Measurements from ENCODE around the gene UPF1.

The UPF1 gene

GRCh38 chr19:18840288-18841267 is 8.8 kb downstream of the UPF1 start:
- no peak for DNase-seq (ENCODE audit: low spot score)

DNA sequence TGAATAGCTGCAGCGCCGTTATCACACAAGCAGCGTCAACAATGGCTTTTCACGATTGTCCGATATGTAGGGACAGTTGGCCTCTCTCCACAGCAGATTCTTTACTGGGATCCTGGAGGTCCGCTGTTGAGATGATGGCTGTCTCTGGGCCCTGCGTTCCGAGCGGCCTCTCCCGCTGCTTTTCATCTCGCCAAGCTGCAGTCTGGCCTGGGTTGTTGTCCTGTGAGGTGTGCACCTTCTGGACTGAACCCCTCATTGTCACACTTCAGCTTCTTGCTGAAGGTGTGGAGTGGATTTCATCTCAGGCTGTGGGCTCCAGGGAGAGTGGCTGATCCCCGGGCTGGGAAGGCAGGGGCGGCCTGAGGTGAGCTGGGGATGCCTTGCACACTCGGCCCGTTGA is 9.6 kb downstream of the UPF1 start:
- no peak for DNase-seq (ENCODE audit: low spot score)

DNA sequence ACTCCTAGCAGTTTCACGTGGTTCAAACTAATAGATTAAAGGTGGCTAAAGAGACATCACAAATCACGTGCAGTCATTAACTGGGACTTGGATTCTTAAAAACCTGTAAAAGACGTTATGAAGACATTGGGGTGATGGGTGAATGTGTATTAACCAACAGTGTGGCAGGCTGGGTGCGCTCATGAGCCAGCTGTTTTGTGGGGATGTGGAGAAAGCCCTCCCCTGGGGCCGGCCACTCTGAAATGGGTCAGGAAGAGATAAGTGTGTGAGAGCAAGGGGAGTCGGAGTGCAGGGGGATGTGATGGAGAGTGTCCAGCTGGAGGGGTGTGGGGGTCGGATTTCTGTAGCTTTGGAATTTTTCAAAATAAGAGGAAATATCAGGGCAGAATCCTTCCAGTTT is 10.4 kb downstream of the UPF1 start:
- no peak for DNase-seq (ENCODE audit: low spot score)

DNA sequence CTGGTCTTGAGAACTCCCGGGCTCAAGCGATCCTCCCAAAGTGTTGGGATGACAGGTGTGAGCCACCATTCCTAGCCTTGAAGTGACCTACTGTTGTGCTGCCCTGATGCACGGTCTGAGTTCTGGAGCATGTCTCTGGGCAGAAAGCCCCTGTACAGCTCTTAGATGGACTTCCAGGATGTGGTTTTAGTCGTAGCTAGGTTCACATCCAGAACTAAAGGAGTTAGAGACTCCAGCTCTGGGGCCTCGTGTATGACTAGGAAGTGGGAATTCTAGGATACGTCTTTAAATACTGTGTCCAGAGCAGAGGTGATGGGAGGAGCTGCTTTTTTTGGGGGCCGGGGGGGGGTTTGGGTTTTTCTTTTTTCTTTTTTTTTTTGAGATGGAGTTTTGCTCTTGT is 12.2 kb downstream of the UPF1 start:
- no peak for DNase-seq (ENCODE audit: low spot score)

- DNase-seq (ENCODE audit: low spot score): no peak
These were observed 13.1 kb downstream of the UPF1 start for GRCh38 chr19:18844806-18845329.

DNA sequence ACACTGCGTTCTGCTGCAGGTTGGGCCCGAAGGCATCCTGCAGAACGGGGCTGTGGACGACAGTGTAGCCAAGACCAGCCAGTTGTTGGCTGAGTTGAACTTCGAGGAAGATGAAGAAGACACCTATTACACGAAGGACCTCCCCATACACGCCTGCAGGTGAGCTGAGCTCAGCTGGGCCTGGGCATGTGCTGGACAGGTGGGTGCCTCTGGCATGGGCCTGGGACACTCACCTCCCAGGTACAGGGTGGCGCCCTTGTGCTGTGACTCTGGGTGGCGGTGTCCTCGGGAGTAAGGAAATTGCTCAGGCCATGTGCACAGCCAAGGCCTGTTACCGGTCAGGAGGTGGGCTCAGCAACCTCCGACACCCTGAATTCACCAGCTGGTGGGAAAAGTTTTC is 14.2 kb downstream of the UPF1 start:
- DNase-seq (ENCODE audit: low spot score): no peak

DNA sequence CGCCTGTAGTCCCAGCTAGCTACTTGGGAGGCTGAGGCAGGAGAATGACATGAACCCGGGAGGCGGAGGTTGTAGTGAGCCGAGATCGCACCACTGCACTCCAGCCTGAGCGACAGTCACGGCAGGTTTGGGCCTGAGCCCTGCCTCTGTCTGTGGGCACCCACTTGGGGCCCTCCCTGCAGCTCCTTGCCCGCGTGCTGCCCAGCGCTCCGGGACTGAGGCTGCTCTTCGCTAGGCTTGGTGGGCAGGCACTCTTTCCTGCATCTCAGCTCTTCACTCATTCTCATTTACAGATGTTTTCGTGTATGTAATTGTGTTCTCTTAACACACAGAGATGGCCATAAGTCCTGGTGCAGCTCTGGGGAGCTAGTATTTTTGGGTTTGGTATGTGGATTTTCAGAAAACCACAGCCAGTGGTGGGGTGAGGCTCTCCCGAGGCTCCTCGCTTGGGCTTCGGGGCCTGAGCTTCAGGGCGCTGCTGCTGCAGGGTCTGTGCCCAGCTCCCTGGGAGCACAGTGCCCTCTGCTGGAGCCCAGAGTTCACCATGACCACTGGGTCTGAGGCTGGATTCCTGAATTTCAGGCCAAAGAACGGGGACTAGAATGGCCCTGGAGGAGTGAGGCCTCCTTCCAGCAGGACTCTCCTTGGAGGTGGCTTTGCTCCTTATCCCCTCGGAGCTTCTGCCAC is 15.2 kb downstream of the UPF1 start:
- peak; percentile 74 for DNase-seq (ENCODE audit: low spot score)

GRCh38 chr19:18847549-18848463 is 16.0 kb downstream of the UPF1 start:
- DNase-seq (ENCODE audit: low spot score): no peak

DNA sequence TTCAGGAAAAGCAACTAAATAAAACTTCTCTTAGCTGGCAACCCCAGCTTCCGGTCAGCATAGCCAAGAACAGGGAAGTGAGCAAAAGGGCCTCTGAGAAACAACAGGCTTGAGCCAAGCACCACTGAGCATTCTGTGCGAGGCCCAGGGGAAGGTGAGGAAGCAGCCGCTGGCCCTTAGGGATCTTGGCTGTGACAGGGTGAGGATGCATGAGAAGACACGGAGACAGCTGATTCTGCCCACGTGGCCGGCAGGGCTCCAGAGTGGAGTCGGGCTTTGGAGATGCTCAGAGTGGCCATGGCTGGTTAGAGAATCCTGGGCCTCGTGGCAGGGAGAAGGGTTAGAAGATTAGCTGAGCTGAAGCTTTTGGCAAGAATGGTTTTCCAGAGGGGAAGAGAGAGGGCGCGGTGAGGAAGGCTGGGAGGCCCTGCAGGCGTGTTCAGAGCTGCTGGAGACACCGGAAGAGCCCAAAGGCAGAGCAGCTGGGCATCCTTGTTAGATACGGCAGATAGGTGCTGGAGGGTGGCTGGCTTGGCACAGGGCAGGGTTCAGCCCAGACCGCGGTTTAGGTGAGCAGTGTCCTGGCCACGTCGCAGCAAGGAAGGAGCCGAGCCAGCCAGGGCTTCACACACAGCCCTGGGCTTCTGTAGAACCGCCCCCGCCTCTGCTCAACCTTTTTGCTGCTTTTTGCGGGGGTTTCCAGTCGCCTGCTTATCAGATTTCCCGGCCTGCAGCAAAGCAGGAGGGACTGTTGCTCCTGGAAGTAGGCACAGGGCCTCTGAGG is 17.3 kb downstream of the UPF1 start:
- DNase-seq (ENCODE audit: low spot score): peak; percentile 76

DNA sequence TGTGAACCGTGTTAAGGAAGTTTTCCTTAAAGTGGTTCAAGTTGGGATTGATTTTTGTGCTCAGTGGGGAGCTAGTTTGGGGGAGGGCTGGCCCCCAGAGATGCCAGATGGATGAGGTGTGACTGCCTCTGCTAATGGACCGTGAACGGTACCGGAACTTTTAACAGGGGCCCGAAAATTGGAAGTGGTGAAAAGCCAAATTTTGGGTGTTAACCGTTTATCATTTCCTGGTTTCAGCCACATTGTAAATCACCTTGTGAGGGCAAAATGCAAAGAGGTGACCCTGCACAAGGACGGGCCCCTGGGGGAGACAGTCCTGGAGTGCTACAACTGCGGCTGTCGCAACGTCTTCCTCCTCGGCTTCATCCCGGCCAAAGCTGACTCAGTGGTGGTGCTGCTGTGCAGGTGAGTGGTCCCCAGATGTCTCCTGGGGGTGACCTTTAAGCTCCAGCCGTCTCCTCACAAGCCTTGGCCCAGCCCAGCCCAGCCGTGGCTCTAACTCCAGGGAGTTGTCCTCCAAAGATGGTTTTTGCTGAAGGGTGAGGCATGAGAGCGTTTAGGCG is 18.2 kb downstream of the UPF1 start:
- DNase-seq (ENCODE audit: low spot score): no peak

DNA sequence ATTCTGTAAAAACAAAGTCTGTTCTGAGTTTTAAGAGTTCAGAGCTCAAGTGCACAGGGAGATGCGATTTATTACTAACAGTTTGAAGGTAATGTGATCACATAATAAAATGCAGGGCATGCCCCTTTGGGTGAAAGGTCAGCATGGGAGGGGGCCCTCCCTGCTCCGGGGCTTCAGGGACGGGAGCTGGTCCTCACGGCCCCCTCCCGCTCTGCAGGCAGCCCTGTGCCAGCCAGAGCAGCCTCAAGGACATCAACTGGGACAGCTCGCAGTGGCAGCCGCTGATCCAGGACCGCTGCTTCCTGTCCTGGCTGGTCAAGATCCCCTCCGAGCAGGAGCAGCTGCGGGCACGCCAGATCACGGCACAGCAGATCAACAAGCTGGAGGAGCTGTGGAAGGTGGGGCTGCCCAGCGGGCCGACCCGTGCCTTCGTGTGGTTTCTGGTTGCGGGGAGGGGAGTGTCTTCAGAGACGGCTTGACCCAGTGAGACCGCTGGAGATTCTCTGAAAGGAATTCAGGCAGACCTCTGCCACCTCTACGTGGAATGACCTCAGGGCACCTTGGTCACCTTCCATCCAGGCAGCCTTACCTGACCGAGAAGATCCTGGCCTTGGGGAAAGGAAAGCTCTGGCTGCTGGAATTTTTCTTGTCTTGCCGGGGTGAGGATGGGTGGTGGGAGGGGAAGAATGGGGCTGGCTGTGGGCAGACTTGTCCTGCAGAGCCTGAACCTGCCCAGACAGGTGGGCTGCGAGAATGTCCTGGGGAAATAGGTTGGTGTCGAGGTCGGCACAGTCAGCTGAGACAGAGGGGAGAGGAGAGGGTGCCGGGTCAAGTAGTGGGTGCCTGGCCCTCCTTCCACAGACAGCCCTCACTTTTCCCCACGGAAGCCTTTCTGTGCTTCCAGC is 19.0 kb downstream of the UPF1 start:
- no peak for DNase-seq (ENCODE audit: low spot score)

DNA sequence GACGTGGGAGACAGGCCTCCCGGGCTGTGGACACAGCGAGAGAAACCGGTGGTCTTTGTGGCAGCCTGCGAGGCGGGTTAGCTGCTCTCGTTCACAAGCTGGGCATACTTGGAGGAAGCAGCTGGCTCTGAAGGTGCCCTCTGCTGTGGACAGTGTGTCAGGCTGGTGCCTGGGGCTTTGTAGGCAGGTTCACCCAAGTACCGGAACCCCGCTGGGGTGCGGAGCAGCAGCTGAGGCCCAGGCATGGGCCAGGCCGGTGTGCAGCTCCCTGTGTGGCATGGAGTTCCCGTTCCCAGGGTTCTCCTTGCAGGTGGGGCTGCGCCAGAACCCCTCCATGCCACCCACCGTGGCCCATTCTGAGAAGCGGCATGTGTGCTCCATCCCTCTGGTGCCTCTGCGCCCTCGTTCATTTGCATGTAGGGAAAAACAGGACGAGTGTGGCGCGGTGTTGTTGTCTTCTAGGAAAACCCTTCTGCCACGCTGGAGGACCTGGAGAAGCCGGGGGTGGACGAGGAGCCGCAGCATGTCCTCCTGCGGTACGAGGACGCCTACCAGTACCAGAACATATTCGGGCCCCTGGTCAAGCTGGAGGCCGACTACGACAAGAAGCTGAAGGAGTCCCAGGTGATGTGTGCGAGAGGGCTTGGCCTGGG is 20.0 kb downstream of the UPF1 start:
- DNase-seq (ENCODE audit: low spot score): no peak

DNA sequence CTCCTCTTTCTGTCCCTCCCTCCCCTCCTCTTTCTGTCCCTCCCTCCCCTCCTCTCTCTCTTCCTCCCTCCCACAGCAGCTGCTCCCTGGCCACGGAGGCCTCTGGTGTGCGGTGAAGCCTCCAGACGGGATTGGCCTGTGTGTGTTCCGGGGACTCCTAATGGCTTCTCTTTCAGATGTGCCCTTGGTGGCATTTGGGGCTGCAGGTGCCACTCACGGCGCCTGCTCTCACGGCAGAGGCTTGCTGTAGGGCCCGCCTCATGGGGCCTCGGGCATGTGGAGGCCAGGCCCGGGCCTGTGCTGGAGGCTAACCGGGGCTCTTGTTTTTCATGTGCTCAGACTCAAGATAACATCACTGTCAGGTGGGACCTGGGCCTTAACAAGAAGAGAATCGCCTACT is 20.9 kb downstream of the UPF1 start:
- no peak for DNase-seq (ENCODE audit: low spot score)

- no peak for DNase-seq (ENCODE audit: low spot score)
These were observed 22.1 kb downstream of the UPF1 start for GRCh38 chr19:18853755-18854427.

DNA sequence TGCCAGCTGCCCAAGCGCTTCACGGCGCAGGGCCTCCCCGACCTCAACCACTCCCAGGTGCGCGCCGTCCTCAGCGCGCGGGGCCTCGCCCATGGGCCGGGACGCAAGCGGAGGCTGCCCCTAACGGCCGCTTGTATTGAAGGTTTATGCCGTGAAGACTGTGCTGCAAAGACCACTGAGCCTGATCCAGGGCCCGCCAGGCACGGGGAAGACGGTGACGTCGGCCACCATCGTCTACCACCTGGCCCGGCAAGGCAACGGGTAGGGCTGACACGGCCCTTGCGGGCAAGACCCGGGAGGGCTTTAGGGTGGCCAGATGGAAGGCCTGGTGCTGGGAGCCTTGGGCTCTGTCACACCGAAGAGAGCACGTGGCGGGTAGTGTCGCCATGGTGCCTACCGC is 23.2 kb downstream of the UPF1 start:
- DNase-seq (ENCODE audit: low spot score): no peak

- DNase-seq (ENCODE audit: low spot score): no peak
These were observed 24.1 kb downstream of the UPF1 start for GRCh38 chr19:18855647-18856384.

DNA sequence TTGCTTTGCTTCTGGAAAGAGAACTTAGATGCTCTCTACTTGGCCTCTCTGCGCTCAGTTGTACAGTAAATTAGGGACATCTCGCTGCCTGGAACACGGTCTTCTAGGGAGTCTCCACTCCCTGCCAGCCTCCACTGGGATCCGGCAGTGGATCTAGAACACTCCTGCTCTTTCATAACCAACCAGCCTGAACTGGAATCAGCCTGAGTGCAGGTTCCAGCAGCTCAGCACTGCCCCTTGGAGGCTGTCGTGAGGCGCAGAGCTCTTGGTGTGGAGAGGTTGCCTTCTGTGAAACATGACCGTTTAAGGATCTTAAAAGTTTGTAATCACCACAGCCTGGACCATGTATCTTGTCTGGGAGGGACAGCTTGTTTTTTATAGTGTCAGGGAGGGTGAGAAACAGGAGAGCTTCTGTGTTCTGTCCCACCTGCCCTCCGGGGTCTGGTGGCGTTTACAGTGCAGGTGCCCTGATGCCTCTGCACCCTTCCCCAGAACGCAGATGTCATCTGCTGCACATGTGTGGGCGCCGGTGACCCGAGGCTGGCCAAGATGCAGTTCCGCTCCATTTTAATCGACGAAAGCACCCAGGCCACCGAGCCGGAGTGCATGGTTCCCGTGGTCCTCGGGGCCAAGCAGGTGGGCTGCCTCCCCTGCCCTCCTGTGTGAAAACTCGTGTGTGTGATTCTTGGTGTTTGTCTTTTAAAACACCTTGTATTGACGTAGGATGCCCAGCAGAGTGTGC is 24.8 kb downstream of the UPF1 start:
- DNase-seq (ENCODE audit: low spot score): peak; percentile 66
